ENCODE results near the gene ZNF195.
"Not testable (repeated sequence)": the region's sequence is repeated elsewhere in the genome, so short reads cannot be mapped to it uniquely, and the experiment has no call there.

GRCh38 chr11:3406223-3406875 is 27.4 kb upstream of the ZNF195 start:
- not testable (repeated sequence) for TF ChIP-seq POLR2A, CTCF (IDR thresholded peaks at IDR 0.05)

All from lower leg skin (tissue), 3 donors.